Stimulated activated naive CD4-positive, alpha-beta T cell treated with Interleukin-2 at 50 U/mL for 16 hours (primary cell): ENCODE data around the gene ITGAL.
"Not testable (repeated sequence)": the region's sequence is repeated elsewhere in the genome, so short reads cannot be mapped to it uniquely, and the experiment has no call there.

ENCODE experiments used
- DNase-seq: peaks from one replicate; lab custom pipeline; 2025; lab: John Stamatoyannopoulos, UW

ITGAL gene

DNA sequence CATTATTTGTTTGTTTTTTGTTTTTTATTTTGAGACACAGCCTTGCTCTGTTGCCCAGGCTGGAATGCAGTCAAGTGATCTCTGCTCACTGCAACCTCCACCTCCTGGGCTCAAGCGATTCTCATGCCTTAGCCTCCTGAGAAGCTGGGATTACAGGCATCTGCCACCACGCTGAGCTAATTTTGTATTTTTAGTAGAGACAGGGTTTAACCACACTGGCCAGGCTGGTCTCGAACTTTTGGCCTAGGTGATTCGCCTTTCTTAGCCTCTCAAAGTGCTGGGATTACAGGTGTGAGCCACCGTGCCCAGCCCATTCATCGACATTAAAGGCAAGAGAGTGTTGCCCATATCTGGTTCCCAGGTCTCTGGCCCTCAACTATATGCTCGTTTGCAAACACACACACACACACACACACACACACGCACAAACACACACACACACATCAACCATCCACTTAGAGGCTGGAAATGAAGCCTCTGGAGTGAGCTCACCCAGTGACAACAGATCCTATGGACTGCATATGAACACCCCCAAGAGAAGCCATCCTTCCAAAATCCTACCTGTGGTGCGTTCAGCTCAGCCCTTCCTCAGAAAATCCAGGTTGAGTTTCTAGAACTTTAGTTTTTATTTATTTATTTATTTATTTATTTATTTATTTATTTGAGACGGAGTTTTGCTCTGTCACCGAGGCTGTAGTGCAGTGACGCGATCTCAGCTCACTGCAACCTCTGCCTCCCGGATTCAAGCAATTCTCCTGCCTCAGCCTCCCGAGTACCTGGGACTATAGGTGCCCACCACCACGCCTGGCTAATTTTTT, 14.6 kb upstream of the ITGAL start:
- DNase-seq = no peak

DNA sequence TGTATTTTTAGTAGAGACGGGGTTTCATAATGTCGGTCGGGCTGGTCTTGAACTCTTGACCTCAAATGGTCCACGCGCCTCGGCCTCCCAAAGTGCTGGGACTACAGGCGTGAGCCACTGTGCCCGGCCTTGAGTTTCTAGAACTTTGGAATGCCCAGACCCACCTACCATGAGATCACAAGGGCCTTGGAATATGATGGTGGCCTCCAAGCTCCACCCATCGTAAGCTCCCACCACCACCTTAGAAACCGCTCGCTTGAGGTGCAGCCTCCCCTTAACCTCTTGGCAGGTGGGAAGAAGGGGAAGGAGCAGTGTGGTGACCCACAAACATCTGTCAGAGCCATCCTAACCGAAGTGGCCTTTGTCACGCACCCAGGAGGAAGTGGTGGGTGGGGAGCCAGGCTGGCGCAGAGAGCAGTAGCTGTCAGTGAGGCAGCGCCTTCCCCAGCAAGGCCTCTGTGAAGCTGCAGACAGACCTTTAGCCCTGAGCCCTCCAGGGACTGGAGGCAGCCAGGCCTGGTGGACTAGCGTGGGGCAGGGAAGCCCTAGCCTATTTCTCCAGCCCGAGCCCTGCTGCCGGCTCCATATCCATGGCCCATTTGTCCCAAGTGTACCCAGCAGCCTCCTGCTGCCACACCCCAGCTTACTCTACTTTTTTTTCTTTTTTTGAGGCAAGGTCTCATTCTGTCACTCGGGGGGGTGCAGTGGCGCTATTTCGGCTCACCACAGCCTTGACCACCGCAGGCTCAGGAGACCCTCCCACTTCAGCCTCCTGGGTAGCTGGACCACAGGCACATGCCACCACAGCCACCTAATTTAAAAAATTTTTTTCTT, 13.8 kb upstream of the ITGAL start:
- DNase-seq = peak; percentile 93

DNA sequence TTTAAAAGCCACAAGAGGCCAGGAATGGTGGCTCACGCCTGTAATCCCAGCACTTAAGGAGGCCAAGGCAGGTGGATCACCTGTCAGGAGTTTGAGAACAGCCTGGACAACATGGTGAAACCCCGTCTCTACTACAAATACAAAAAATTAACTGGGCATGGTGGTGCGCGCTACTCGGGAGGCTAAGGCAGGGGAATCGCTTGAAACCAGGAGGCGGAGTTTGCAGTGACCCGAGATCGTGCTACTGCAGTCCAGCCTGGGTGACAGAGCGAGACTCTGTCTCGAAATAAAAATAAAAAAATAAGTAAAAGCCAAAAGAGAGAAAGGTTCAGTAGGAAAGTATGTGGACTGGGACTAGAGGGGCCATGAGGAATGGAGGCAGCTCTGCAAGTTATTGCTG, 13.1 kb upstream of the ITGAL start:
- DNase-seq = no peak

DNA sequence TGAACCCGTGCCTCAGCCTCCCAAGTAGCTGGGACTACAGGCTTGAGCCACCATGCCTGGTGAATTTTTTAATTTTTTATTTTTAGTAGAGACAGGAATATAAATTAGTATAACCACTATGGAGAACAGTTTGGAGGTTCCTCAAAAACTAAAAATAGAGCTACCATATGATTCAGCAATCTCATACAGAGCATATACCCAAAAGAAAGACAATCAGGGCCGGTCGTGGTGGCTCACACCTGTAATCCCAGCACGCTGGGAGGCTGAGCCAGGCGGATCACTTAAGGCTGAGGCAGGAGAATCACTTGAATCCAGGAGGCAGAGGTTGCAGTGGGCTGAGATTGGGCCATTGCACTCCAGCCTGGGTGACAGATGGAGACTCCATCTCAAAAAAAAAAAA, 11.1 kb upstream of the ITGAL start:
- not testable (repeated sequence) for DNase-seq

DNA sequence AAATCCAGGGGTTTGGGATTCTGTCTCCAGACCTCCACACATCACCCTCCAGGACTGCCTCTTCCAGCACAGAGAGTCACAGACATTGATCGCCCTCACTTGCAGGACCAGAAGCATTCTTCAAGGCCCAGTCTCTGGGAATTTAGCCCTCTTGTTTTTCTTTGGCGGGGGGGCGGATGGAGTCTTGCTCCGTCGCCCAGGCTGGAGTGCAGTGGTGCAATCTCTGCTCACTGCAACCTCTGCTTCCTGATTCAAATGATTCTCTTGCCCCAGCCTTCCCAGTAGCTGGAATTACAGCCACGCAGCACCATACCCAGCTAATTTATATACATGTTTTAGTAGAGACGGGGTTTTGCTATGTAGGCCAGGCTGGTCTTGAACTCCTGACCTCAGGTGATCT, 8.5 kb upstream of the ITGAL start:
- no peak for DNase-seq

DNA sequence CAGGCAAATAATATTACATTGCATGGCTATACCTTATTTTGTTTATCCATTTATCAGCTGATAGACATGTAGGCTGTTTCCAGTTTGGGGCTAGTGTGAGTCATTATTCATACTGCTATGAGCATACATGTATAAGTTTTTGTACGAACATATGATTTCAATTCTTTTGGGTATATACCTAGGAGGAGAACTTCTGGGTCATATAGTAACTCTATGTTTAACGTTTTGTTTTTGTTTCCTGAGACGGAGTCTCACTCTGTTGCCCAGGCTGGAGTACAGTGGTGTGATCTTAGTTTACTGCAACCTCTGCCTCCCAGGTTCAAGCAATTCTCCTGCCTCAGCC, 2.4 kb upstream of the ITGAL start:
- no peak for DNase-seq

DNA sequence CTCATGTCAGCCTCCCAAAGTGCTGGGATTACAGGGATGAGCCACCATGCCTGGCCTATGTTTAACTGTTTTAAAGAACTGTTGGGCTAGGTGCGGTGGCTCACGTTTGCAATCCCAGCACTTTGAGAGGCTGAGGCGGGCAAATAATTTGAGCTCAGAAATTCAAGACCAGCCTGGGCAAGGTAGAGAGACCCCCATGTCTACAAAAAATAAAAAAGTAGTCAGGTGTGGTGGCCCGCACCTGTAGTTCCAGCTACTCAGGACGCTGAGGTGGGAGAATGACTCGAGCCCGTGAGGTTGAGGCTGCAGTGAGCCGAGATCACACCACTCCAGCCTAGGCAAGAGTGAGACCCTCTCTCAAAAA, 1.9 kb upstream of the ITGAL start:
- DNase-seq = no peak

DNA sequence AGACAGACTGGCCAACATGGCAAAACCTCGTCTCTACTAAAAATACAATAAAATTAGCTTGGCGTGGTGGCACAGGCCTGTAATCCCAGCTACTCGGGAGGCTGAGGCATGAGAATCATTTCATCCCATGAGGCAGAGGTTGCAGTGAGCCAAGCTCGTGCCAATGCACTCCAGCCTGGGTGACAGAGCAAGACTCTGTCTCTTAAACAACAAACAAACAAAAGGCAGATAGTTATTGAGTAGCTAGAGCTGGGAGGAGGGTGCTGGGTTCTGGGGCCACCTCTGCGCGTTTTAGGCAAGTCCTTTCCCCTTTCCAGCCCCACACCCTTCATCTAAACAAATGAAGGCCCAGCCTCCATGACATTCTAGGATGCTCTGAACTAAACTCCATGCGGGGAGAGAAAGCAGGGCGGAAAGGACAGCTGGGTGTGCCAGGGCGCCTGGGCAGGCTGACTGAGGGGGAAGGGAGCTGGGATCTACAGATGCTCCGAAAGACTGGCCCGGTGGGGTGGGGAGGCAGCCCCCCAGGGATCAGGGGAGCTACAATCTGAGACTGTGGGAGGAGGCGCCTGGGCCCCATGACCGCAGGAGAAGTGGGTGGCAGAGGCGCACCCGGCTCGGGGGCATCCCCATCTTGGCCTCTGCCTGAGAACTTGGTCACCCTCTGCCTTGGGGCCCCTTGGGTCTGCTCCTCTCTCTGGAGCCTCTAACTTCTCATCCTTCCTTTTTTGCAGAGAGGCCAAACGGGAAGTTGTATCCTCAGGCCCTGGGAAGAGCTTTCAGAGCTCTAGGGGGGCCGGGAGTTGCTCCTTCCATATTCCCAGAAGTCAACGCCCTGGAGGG, 910 bp downstream of the ITGAL start:
- peak; percentile 78 for DNase-seq

DNA sequence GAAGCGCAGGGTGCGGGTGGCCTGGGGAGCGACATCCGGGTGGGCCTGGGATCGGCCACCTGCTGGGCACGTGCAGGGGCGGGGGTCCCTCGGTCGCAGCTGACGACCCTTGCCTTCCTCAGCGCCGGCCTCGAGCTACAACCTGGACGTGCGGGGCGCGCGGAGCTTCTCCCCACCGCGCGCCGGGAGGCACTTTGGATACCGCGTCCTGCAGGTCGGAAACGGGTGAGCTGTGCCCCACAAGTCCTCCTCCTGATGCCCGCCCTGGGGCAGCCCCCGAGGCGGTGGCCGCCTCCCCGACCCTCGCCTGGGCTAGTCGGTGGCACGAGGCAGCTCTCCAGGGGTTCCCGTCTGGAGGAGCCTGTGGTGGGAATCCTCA, 1.5 kb downstream of the ITGAL start:
- DNase-seq = no peak

DNA sequence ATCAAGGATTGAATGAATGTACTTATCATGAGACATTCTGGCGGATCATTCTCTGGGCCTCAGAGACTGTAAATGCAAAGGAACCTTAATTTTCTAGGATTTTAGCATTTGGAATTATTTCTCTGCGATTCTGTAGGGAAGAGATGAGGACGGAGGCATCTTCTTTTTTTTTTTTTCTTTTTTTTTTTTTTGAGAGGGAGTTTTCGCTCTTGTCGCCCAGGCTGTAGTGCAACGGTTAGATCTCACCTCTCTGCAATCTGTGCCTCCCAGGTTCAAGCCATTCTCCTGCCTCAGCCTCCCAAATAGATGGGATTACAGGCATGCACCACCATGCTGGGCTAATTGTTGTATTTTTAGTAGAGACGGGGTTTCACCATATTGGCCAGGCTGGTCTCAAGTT, 2.1 kb downstream of the ITGAL start:
- no peak for DNase-seq

DNA sequence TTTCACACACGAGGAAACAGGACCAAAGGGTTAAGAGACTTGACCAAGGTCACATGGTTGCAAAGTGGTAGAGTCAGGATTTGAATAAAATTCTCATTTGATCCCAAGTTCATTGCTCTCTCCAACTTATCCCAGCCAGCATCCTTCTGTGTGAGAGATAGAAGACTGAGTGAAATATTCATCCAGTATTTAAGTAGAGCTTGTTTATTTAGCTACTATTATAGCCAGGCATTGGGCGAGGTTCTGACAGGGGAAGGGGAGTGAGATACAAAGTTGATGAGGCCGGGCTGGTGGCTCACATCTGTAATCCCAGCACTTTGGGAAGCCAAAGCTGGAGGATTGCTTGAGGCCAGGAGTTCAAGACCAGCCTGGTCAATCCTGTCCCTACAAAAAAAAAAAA, 4.4 kb downstream of the ITGAL start:
- DNase-seq = no peak

DNA sequence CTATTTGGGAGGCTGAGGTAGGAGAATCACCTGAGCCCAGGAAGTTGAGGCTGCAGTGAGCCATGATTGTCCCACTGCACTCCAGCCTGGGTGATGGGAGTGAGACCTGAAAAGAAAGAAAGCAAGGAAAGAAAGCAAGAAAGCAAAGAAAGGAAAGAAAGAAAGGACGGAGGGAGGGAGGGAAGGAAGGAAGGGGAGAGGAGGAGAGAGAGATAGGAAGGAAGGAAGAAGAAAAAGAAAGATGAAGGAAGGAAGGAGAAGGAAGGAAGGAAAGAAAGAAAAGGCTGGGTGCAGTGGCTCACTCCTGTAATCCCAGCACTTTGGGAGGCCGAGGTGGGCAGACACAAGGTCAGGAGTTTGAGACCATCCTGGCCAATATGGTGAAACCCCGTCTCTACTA, 5.2 kb downstream of the ITGAL start:
- not testable (repeated sequence) for DNase-seq

DNA sequence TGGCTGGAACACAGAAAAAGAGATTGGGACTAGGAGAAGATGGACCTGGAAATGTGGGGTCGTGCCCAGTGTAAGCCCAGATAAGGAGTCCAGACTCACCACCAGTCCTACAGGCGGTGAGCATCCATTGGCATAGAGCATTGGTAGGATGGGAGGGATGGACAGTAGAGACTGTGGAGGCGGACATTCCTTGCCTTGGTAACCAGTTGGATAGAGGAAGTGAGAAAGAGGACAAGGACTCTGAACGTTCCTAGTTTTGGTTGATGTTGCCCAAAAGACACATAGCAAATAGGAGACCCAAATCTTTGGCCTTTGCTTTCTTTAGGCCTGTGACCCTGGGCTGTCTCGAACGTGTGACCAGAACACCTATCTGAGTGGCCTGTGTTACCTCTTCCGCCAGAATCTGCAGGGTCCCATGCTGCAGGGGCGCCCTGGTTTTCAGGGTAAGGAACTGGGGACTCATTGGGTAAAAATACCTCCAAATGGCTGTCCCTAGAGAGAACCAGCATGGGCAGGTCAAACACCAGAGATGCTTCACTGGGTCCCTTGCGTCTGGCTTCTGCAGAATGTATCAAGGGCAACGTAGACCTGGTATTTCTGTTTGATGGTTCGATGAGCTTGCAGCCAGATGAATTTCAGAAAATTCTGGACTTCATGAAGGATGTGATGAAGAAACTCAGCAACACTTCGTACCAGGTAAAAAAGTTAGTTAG, 6.4 kb downstream of the ITGAL start:
- DNase-seq = no peak

DNA sequence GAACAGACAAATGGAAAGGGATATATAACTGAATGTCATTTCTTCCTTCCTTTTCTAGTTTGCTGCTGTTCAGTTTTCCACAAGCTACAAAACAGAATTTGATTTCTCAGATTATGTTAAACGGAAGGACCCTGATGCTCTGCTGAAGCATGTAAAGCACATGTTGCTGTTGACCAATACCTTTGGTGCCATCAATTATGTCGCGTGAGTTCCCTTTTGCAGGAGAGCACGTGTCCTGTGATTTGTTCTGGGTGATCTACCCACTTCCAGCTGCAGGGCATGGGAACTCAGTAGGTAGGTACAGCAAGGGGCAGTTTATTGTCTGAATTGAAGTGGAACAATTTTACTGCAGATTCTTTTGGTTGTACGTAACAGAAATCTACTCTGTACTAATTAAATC, 8.8 kb downstream of the ITGAL start:
- no peak for DNase-seq

DNA sequence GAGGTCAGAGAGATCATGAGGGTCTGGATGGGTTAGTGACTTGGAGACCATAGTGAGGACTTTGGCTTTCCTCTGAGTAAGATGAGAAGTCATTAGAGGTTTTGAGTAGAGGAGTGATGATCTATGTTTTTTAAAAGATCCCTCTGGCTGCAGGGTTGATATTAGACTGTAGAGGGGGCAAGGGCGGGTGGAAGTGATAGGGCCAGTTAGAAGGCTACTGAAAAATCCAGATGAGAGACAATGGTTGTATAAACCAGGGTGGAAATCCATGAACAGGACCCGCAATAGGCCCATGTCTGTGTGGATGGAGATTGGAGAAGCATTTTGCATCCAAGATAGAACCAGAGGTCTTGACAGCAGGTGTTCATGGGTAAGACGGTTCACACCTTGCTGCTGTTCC, 9.8 kb downstream of the ITGAL start:
- DNase-seq = no peak

DNA sequence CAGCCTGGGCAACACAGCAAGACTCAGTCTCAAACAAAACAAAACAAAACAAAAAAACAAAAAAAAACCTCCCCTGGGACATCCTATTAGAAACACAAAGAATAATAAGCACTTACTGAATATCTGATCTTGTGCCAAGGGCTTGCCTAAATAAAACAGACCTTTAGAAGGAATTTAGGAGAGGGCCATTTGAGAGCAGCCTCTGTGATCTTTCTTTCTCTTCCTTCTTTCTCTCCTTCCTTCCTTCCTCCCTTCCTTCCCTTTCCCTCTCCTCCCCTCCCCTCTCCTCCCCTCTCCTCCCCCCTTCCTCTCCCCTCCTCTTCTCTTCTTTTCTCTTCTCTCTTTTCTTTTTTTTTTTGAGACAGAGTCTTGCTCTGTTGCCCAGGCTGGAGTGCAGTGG, 12.3 kb downstream of the ITGAL start:
- DNase-seq = no peak

DNA sequence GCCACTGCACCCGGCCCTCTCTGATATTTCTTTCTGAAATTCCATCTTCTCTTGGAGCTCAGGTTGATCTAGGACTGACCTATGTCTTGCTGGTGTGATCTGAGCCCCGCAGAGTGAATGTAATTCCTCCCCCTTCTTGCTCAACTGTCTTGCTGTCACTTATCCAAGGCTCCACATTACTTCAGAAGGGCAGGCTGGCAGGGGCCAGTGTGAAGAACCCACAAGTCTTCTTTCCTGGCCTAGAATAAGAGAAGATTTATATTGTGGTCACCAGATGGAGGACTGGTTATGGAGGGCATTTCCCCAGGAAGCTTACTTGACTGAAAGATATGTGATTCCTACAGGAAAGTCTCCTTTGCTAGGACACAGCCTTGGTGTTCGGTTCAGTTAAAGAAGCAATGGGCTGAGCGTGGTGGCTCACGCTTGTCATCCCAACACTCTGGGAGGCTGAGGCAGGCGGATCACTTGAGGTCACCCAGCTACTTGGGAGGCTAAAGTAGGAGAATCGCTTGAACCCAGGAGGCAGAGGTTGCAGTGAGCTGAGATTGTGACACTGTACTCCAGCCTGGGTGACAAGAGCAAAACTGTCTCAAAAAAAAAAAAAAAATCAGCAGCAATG, 13.4 kb downstream of the ITGAL start:
- no peak for DNase-seq

DNA sequence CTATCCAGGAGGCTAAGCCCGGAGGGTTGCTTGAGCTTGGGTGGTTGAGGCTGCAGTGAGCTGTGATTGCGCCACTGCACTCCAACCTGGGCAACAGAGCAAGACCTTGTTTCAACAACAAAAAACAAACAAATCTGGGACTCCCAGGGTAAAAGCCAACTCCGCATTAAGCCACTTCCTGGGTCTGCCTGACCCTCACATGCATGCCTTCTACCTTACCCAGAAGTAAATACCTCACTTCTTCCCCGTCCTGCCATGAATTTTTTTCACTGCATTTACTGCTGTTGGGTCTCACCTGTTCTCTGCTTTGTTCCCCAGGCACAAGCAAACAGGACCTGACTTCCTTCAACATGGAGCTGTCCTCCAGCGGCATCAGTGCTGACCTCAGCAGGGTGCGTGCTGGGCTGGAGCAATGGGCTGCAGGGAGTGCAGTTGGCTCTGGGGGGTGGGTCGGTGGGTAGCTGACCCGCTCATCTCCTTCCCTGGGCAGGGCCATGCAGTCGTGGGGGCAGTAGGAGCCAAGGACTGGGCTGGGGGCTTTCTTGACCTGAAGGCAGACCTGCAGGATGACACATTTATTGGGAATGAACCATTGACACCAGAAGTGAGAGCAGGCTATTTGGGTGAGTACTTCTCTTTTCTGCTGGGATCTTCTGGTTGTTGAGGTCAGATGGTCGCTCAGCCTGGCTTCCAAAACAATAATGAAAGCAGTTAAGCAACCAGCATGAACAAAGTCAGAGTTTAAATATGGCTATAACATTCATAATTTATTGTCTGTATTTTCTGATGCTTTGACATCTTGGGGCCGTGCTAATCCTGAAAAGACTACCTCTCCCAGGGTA, 16.4 kb downstream of the ITGAL start:
- no peak for DNase-seq

DNA sequence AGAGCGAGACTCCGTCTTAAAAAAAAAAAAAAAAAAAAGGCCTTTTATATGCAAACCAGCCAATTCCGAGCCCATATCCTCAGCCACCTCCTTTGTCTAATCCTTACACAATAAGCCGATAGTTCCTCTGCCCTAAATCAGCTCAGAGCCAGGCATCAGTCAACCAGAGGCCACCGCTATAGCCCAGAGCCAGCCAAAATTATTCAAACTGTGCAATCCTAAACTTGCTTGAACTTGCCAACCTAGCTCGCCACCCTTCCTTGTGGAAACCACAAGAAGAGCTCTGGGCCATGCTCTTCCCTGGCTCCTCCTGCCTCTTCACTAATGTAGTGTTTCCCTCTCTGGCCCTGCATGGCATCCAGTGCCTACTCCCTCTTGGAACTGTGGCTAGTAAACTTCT, 17.7 kb downstream of the ITGAL start:
- DNase-seq = no peak

DNA sequence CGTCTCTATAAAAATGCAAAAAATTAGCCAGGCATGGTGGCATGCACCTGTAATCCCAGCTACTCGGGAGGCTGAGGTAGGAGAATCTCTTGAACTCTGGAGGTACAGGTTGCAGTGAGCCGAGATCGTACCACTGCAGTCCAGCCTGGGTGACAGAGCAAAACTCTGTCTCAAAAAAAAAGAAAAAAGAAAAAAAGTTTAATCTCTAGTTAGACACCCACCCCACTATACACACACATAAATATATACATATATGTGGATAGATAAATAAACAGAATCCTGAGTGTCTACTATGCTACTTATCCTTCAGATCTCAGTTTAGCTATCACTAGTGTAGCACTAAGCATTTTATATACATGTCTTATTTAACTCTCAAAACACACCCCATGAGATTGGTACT, 18.7 kb downstream of the ITGAL start:
- DNase-seq = no peak
